HCEC 1CT (cell line): ENCODE results near the gene CD207.
A peak's percentile ranks its signal among the peaks of the same experiment; 100 is the strongest.
"Not testable (repeated sequence)": the region's sequence is repeated elsewhere in the genome, so short reads cannot be mapped to it uniquely, and the experiment has no call there.

Experiments used
- DNase-seq: peaks from one replicate; pipeline ENCODE4 v3.0.0-alpha.2; 2017

Gene CD207

DNA sequence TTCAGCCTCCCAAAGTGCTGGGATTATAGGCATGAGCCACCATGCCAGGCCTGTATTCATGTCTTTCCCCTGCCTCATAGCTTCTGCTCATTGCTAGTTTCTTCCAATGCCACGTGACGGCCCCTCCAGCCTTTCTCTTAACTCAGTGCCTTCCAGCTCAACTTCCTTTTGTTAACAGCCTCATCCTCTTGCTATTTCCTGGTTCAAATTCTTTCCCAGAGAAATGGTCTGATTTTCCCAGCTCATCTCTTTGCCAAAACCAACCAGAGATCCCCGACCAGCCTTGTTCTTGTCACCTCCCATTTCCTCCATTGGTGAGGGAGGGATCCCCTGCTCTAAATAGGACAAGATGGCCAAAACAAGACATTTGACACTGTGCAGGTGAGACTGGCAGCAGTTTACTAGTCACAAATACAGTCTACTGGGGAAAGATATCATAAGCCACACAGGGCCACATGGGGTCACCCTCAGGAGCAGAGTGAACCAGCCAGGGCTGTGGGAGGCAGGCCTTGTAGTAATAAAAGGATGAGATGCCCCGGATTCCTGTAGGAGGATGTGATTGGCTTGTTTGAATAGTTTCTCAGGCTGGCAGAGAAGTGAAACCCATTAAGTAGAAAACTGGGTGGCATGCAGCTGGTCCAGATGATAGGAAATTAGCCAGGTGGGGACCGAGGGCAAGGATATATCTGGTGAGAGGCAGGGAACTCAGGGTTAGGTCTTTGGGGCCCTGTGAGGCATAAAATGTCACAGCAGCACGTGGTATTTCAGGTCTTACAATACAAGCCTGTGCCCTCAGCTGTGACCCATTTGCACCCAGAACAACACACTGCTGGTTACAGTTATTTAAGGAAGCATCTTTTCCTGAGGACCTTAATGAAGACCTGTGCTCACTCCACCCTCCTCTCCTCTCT lies 6.4 kb downstream of the CD207 start:
- peak; percentile 39 for DNase-seq

DNA sequence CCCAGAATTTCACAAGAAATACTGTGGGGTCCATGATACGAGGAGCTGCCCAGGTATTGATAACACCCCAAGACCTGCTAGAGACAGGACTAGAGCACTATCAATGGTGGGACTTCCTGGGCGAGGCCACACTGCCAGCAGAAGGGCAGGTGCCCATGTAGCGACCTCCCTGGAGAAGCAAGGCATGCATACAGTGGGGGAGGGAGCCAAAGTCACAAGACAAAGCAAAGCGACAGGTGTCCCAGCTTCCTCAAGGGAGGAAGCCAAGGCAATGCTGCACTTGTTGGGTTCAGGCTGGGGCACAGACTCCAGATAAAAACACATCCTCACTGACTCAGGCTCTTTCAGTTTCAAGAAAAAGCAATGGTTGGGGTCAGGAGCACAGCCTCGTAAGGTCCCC lies 7.5 kb downstream of the CD207 start:
- no peak for DNase-seq

GRCh38 chr2:70827388-70827787 lies 8.2 kb downstream of the CD207 start:
- no peak for DNase-seq

- DNase-seq: no peak
Measured at GRCh38 chr2:70826696-70827350, 8.8 kb downstream of the CD207 start.

GRCh38 chr2:70823249-70823648 lies 12.4 kb downstream of the CD207 start:
- DNase-seq: no peak

GRCh38 chr2:70822843-70823242 lies 12.8 kb downstream of the CD207 start:
- DNase-seq: no peak

- DNase-seq: no peak
Measured at GRCh38 chr2:70820499-70820898, 15.1 kb downstream of the CD207 start, which contains the start of gene CLEC4F. TSS of gene CLEC4F (minus strand) at chr2:70820599. CDS start at chr2:70820523, 76 bp downstream.

- no peak for DNase-seq
Measured at GRCh38 chr2:70817284-70817954, 18.2 kb downstream of the CD207 start.

- no peak for DNase-seq
Measured at GRCh38 chr2:70816726-70817125, 18.9 kb downstream of the CD207 start.

GRCh38 chr2:70808983-70809958 lies 26.3 kb downstream of the CD207 start:
- DNase-seq: no peak

DNA sequence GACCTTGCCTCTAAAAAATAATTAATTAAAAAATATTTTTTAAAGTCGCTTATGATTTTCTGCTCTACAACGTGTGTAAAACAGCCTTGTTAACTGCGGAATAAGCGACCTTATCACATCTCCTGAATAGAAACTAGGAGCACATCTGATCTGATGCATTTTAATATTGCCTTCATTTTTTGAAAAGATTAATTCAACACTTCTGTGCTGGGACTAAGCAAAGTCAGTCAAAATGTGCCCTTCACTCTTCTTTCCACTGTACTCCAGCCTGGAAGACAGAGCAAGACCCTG lies 27.8 kb downstream of the CD207 start:
- DNase-seq: no peak

- no peak for DNase-seq
Measured at GRCh38 chr2:70807102-70807827, 28.4 kb downstream of the CD207 start.

- no peak for DNase-seq
Measured at GRCh38 chr2:70806620-70807019, 29.0 kb downstream of the CD207 start.

GRCh38 chr2:70806013-70806412 lies 29.6 kb downstream of the CD207 start:
- DNase-seq: no peak

DNA sequence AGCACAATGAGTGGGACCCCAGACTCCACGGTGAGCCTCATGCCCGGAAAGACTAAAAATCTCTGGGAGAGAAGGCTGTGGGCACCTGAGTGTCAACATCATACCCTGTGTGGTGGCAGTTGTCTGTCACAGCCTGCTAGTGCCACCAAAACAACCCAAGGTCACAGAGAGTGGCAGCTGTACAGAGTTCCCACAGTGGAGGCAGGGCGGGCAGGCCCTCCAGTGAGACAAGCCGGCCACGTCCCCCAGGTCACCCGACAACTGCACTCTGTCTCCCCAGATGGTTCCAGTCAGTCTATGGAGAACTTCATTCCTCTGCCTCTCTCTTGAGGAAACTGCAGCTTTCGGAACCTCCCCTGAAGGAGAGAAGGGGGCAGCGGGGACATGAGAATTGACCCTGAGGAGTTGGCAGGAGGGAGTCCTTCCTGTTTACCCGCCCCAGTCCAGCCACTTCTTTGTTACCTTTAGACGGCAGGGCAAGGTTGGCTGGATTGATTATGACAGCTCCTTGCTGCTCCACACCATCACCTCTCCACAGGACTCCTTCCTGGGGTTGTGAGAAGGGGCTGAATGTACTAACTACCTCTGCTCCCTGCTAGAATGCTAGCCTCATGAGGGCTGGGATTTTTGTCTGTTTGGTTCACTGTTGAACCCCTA lies 33.9 kb downstream of the CD207 start:
- no peak for DNase-seq

DNA sequence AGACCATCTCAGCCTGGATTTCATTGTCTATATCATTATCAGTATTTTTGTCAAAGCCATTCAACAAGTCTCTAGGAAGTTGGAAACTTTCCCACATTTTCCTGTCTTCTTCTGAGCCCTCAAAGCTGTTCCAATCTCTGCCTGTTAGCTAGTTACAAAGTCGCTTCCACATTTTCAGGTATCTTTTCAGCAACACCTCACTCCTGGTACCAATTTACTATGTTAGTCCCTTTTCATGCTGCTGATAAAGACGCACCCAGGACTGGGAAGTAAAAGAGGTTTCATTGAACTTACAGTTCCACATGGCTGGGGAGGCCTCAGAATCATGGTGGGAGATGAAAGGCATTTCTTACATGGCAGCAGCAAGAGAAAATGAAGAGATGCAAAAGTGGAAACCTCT lies 35.9 kb downstream of the CD207 start:
- DNase-seq: no peak

DNA sequence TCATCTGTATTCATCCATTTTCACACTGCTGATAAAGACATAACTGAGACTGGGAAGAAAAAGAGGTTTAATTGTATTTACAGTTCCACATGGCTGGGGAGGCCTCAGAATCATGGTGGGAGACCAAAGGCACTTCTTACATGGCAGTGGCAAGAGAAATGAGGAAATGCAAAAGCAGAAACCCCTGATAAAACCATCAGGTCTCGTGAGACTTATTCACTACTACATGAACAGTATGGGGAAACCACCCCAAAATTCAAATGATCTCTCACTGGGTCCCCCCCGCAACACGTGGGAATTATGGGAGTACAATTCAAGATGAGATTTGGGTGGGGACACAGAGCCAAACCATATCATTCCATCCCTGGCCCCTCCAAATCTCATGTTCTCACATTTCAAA lies 37.6 kb downstream of the CD207 start:
- DNase-seq: not testable (repeated sequence)

- DNase-seq: no peak
Measured at GRCh38 chr2:70797506-70797905, 38.1 kb downstream of the CD207 start.

- no peak for DNase-seq
Measured at GRCh38 chr2:70796262-70796661, 39.4 kb downstream of the CD207 start.

- DNase-seq: no peak
Measured at GRCh38 chr2:70795164-70795995, 40.2 kb downstream of the CD207 start.
